SW 1271 (cell line): ENCODE measurements around the gene LMF1.
"Not testable (repeated sequence)": the region's sequence is repeated elsewhere in the genome, so short reads cannot be mapped to it uniquely, and the experiment has no call there.

ENCODE experiments used
- DNase-seq, 2 experiments: peaks; one replicate each; lab custom pipeline; 2025; lab: John Stamatoyannopoulos, UW

Gene LMF1

DNA sequence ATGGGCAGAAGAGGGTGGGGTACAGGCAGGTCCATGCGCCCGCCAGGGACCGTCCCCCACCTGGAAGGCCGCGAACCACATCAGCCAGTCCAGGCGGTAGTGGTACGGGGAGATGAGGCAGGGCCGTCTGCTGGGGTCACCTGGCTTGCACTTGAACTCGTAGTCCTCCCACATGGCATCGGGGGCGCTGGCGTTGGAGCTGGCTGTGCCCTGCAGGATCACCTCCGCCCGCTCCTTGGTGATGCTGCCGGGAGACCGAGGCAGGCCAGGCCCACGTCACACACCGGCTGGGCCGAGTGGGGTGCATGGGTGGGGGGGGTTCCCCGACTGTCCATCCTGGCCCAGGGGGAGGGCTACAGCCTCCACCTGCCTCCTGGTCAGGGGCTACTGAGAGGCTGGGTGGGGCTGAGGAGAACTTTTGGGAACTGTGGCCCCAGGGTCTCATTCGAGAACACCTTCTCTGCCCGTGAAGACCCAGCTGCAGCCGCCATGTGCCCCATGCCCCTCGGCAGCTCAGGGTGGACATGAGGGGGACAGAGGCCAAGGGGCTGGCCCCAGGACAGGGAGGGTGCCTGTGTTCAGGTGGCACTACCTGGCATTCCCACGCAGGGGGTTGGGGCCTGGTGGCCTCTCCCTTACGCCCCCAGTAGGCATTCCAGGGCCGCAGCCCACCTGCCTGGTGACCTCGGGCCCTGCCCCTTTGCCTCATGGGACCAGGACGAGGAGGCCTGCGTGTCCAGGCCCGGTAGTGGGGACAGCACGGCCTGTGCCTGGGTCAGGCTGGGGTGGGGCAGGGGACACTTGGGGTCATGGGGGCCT, 100.8 kb downstream of the LMF1 start:
- no peak for DNase-seq

DNA sequence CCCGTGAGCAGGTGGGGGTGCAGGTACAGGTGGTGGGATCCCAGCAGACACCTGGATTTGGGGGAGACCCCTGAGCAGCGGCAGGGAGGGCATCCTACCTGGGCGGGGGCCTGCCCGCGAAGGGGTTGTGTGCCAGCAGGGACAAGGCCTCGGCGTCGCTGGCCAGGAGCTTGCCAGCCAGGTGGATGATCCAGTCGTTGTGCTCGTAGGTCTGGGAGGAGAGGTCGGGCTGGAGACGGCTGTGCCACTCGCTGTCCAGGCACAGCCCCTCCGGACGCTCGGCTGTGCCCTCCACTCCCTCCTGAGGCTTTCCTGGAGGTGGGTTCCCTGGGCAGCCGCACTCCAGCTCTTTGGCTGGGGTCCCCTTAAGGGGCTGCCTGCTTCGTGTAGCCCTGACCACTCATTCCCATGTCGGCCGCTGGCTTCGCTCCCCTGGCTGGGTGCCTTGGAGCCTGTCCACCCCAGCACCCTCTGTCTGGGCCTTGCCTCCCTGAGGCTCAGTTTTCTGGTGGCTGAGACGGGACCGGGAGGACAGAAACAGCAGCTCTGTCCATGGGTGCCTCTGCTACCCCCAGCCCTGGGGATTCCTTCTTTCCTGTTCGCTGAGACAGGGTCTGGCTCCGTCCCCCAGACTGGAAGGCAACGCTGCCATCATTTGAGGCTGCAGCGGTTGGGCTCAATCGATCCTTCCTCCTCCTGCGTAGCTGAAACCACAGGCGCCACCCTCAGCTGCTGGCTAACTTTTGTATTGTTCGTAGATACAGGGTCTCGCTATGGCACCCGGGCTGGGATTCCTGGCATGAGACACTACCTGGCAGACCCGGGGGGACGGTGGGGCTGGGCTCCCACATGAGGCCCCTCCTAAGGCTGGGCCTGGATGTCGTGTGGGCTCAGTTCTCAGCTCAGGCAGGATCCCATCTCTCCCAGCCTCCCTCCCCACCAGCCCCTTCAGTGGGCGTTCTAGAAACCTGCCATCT, 101.7 kb downstream of the LMF1 start:
- DNase-seq: no peak

DNA sequence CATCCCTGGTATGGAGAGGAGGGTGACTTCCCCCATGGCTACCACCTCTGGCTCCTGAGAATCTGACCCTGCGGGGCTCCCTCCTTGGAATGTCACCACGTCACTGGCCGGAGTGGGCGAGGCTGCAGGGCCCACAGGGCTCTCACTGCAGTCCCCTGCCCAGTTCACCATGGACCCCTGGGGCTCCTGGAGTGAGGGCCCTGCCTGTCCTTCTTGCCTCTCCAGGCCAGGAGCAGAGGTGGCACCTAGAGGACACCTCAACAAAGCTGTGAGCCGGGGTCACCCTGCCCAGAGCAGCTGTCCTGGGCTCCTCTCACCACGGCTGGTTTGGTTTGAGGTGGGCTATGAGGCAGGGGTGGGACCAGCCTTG, 102.4 kb downstream of the LMF1 start:
- no peak for DNase-seq

DNA sequence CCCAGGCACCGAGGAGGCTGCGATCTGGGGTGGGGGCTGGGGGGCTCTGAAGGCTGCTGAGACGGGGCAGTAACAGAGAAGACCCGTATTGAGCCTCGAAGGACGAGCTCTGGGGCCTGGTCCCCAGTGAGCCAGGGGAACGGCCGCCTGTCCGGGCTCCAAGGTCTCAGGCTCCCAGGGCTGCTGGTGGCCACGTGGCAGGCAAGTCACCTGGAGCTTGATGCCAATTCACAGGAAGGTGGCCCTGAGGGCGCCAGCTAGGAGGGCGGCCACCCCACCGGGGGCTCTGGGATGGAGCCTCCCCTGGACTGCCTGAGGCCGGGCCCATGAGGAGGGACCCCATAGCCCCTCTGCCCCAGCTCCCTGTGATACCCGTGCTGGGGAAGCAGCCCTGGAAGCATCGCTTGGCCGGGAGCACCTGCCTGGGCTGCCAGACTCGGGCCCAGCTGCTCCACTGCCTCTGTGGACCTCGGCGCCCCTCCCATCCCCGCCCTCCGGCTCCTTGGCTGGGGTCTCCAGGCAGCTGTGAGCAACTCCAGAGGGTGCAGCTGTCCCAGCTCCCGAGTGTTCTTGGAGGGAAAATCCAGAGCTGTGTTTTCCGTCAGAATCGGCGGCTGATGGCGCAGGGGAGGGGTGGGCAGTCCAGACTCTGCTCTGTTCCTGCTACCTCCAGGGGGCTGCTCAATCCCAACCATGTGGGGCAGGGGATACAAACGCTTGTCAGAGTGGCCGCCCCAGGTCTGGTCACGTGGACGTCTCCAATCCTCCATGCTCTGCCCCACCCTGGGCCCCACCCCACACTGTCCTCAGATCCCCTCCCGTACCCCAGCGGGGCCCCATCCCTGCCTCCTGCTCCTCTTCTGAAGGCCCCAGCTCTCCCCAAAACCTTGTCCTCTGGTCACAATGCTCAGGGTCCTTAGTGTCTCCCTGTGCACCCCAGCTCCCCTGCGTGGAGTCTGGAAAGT, 103.1 kb downstream of the LMF1 start:
- DNase-seq: no peak

DNA sequence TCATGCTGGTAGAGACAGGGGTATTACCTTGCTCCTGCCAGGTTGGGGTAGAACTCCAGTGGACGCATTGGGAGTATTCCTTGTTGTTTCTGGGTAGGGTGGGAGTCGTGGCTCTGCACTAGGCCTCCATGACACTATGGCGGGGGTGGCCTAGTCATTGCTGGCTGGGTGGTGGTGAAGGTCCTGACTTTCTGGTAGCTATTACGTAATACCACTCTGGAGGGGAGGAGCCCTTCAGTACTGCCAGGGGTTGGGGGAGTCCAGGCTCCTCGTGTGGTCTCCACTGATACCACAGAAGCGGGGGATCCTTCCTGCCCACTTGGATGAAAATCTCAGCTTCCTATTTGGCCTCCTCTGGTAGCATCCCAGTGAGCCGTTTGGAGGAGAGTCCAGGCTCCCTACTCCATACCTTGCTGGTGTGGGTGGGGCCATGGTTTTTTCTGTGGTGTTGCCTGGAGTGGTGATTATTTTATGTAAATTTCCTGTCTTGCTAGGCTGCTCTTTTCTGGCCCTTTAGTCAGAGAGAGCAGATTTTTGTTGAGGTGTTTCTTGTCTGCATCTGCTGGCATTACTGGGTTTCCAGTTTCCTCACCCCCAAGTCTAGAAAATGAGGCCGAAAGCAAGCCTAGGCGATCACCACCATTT, 104.4 kb downstream of the LMF1 start:
- no peak for DNase-seq

DNA sequence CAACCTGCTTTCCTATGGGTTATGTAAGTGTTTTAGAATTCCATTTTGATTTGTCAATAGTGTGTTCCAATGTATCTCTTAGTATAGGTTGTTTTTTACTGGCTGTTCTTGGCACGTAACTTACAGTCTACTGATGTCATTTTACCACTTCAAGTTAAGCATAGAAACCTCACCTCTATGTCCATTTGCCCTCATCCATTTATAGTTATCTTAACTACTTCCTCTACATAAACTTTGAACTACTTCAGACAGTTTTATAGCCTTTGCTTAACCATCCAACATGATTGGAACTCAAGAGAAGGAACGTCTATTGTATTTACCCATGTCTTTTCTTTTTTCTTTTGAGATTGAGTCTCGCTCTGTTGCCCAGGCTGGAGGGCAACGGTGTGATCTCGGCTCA, 105.8 kb downstream of the LMF1 start:
- no peak for DNase-seq

DNA sequence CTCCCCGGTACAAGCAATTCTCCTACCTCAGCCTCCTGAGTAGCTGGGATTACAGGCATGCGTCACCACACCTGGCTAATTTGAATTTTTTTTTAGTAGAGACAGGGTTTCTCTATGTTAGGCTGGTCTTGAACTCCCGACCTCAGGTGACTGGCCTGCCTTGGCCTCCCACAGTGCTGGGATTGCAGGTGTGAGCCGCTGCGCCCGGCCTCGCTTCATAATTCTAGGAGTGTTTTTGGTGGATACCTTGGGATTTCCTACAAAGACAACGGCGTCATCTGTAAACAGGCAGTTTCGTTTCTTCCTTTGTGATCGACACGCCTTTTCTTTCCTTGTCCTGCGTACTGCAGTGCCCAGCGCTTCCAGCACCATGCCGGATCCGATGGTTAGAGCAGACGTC, 109.3 kb downstream of the LMF1 start:
- DNase-seq: no peak

DNA sequence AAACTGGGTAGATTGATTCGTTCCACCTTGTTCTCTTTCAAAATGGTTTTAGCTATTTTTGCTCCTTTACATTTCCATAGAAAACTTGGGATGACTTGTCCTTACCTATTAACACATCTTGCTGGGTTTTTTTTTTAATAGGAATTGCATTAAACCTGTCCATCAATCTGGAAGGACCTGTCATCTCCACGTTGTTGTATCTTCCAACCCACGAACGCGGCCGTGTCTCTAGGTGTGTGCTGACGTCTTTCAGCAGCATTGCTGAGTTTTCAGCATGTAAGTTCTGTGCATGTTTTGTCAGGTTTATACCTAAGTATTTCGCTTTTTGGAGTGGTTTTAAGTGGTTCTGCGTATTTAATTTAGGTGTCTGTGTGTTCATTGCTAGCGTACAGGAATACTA, 109.9 kb downstream of the LMF1 start:
- DNase-seq: no peak

DNA sequence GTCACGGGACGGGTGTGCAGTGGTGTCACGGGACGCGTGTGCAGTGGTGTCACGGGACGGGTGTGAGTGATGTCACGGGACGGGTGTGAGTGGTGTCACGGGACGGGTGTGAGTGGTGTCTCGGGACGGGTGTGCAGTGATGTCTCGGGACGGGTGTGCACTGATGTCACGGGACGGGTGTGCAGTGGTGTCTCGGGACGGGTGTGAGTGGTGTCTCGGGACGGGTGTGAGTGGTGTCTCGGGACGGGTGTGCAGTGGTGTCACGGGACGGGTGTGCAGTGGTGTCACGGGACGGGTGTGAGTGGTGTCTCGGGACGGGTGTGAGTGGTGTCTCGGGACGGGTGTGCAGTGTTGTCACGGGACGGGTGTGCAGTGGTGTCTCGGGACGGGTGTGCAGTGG, 111.8 kb downstream of the LMF1 start:
- DNase-seq: not testable (repeated sequence)

DNA sequence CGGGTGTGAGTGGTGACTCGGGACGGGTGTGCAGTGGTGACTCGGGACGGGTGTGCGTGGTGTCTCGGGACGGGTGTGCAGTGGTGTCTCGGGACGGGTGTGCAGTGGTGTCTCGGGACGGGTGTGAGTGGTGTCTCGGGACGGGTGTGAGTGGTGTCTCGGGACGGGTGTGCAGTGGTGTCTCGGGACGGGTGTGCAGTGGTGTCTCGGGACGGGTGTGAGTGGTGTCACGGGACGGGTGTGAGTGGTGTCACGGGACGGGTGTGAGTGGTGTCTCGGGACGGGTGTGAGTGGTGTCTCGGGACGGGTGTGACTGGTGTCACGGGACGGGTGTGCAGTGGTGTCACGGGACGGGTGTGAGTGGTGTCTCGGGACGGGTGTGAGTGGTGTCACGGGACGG, 112.3 kb downstream of the LMF1 start:
- not testable (repeated sequence) for DNase-seq

DNA sequence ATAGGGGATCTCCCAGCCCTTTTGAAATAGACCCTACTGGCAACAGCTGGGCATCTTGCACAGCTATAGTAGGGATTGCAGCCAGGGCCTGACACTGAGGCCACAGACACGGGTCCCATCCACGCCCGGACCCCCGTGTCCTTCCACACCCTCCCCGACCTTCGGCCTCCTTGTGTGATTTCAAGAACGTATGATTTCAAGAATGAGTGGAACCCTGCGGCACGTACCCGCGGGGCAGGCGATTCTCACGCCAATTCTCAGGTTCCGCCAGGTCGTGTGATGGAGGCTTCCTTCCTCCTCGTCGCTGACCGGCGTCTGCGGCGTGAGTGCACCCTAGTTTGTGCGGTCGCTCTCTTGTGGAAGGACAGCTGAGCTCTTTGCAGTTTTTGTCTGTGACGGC, 114.0 kb downstream of the LMF1 start:
- no peak for DNase-seq

DNA sequence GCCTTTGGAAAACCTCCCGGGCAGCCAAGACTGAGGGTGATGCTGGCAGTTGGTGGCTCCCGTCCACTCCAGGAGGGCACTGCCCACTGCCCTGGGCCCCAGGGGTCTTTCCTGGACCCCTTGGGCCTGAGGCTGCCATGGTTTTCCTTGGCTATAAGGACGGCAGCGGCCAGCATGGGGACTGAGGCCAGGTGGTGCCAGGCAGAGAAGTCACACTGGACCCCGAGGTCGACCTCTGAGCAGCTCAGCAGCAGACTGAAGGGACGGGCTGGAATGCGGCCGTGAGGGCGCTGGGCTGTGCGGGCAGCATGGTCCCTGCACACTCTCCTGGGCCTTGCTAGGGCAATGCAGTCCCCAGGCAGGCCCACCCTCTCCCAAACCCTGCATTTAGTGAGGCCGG, 114.7 kb downstream of the LMF1 start:
- DNase-seq: no peak

DNA sequence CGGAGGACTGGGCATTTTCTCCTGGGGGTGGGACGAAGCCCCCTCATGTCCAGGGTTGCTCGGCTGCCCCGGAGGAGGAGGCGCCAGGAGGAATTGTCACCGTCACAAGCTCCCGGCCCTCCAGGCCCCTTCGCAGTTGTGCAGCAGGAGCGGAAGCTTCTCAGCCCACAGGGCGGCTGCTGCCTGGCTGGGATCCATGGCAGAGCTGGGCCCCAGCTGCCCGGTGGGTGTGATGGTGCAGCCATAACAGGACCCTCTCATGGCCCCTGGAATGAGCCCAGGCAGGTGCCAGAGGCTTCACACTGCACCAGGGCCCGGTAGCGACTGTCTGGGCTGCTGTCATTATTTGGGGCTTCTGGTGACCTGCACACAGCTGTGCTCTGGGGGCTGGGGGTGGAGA, 115.3 kb downstream of the LMF1 start:
- no peak for DNase-seq

DNA sequence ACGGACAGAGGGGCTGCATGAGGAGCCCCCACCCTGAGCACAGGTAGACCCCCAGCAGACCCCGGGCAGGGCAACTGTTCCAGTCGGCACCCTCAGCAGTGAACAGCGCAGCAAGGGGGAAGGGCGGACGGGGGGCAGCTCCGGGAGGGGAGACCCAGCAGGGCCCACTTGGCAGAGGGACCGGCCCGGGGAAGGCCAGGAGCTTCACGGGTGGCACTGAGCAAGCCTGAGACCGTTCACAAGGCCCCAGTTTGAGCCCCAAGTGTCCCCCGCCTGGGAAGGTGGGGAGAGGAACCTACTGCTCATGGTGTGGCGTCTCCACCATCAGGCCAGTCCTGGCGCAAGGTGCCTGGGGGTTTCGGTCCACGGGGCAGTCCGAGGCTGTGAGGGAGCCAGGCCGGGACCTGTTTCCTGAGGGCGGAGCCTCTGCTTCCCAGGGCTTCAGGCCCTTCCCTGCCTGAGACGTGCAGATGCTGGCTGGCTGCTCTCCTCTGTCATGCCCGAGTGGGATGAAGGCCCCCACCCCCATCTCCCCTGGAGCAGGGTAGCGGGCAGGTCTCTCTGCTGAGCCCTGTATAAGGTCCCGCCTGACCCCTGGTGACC, 115.9 kb downstream of the LMF1 start:
- DNase-seq: no peak

DNA sequence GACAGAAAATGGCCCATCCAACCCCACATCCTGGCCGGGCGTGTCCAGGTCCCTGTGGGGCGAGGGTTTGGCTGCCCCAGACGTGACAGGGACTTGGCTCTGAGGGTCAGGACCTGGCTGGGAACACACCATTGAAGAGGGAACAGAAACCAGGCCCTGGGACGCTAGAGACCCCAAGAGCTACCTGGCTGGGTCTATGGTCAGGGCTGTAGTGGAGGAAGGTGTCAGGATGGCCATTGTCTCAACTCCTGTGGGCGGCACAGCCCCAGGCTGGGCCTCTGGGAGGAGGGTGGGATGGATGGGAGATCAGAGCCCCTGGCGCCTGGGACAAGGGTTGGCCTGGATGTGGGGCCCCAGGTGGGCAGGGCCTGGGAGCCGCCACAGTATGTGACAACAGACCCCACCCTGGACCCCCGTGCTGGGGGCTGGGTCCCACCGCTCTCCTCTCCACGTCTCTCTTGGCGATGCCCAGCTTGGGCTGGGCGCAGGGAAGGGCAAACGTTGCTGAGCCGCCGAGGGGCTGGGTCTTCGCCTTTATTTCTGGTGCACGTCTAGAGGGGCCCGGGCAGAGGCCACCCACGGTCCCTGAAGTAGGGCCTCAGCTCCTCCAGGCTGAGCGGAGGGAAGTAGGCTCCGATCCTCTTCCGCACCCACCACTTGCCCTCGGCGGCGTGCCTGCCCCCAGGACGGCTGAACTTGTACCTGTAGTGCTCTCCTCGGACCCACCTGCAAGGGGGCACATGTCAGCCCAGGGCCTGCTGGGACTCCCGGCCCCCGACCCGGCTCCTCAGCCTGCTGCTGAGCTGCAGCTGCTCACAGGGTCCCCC, 116.6 kb downstream of the LMF1 start:
- no peak for DNase-seq

DNA sequence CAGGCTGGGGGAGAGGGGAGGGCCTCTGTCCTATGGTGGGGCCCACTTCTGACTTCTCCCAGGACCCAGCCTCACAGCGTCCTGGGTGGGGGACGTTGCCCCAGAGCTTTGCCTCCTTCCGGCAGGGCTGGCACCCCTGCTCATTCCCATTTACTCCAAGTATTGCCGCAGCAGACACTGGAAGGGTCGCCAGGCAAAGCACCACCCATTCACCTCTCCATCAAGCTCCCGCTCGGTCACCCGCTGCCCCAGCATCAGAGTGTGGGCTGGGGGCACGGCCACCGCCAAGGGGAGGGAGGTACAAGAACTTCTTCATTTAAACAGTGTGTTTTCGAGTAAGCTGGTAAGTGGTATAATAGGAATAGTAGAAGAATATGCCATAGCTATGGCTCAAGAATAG, 117.5 kb downstream of the LMF1 start:
- no peak for DNase-seq

DNA sequence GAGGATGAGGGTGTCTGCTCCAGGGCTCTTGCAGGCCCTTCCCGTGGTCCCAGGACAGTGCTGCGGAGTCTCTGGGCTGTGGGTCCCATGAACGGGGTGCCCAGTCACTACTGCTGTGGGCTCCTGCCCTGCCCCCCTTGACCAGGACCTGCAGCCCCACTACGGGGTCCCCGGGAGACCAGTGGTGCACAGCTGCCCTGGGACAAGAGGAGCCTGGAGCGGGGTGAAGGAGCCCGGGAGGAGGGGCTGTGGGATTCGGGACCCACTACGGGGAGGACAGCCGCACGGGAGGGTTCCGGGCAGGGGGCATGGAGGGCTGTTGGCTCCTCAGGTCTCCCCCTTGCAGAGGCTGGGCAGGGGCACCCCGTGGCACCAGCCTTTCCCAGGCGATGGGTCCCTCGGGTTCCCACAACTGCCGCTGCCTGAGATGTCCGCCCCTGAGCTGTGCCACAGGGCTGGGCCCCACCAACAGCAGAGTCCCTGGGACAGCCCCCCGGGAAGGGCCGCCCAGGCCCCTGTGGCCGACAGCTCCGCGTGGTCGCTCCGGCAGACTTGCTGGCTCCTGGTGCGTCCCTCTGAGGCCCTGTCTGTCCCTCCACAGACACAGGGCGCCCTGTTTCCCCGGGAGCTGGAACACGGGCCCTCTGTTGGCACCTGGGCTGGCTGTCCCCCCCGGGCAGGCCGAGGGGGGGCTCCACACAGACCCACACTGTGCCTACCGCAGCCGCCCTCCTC, 118.2 kb downstream of the LMF1 start:
- no peak for DNase-seq

DNA sequence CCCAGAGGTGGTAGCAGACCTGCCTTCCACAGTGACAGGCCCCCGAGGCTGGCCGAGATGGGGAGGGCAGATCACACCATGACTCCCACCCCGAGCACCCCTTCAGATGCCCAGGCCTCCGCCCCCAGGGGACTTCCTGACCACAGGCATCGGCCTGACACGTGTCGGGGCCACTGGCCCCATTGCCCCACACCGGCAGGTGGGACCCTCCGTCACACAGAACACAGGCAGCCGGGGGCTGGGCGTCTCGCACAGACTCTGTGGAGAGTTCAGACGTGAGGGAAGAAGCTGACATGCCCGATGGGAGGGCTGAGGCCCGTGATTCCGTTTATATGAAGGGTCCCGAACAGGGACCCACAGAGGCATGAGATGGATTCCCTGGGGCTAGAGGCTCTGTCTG, 118.9 kb downstream of the LMF1 start:
- no peak for DNase-seq

DNA sequence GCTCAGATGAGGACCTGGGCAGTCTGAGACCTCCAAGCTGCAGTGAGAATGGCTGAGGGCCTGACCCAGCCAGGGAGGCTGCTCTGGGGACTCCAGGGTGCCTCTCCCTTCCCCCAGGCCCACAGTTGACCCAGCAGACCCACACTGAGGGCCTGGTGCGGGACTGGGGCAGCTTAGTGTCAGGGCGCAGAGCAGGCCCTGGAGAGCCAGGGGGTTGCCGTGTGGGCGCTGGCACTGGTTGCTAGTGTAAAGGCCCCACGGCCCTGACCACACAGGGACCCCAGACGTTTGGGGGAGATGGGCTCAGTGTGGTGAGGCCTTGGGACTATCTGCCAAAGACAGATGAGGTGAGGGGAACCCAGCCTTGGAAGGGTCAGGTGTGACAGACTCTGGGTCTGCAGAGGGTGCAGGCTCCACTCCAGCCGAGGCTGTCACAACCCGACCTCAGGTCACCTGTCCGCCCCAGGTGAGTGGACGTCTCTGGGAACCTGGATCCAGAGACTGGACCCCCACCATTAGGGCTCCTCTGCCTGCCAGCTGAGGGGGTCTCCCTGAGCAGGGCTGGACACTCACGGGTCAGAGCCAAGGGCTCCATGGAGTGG, 119.5 kb downstream of the LMF1 start:
- DNase-seq: no peak
